ENCODE results near the gene GPC1.

GRCh38 chr2:240433973-240434727, 1.3 kb upstream of the GPC1 start:
- no peak for TF ChIP-seq CTCF (IDR thresholded peaks at IDR 0.05)
- no peak for TF ChIP-seq POLR2AphosphoS5 (IDR thresholded peaks at IDR 0.05)
- TF ChIP-seq POLR2A (IDR thresholded peaks at IDR 0.05): no peak
